Immature natural killer cell (primary cell): ENCODE results near the gene IVNS1ABP. TPM values are rescaled to one million over a fixed set of nuclear protein-coding genes. Genes with fewer than 3 reads are reported as not detected.
A peak's percentile ranks its signal among the peaks of the same experiment; 100 is the strongest.
"Not testable (repeated sequence)": the region's sequence is repeated elsewhere in the genome, so short reads cannot be mapped to it uniquely, and the experiment has no call there.

Source experiments
- DNase-seq, 3 donors: peaks; one replicate each; pipeline ENCODE4 v3.0.0; 2022; ENCODE audit warnings: mixed read lengths in 1 of 3
- H3K27ac Mint-ChIP-seq, 6 donors: one replicate each; pipeline ENCODE4 v1.8.0; 2020; ENCODE audit warnings: mixed read lengths in 6 of 6, mild to moderate bottlenecking in 5 of 6, inconsistent platforms in 4 of 6, moderate library complexity in 3 of 6
- H3K27me3 Mint-ChIP-seq, 3 donors: one replicate each; pipeline ENCODE4 v1.8.0; 2020 to 2021; ENCODE audit warnings: low read depth in 3 of 3, mild to moderate bottlenecking in 3 of 3, mixed read lengths in 3 of 3, moderate library complexity in 3 of 3, inconsistent platforms in 1 of 3
- H3K36me3 Mint-ChIP-seq, 3 donors: one replicate each; pipeline ENCODE4 v1.8.0; 2020; ENCODE audit warnings: mixed read lengths in 3 of 3, inconsistent platforms in 2 of 3, mild to moderate bottlenecking in 2 of 3
- H3K4me1 Mint-ChIP-seq, 2 donors: one replicate each; pipeline ENCODE4 v1.8.0; 2020; ENCODE audit warnings: inconsistent platforms in 2 of 2, mild to moderate bottlenecking in 2 of 2, mixed read lengths in 2 of 2, moderate library complexity in 1 of 2
- H3K4me3 Mint-ChIP-seq, 5 donors: one replicate each; pipeline ENCODE4 v1.8.0; 2020; ENCODE audit warnings: mild to moderate bottlenecking in 5 of 5, mixed read lengths in 5 of 5, inconsistent platforms in 3 of 5, moderate library complexity in 3 of 5
- H3K9me3 Mint-ChIP-seq, 6 donors: one replicate each; pipeline ENCODE4 v1.8.0; 2020; ENCODE audit warnings: mild to moderate bottlenecking in 6 of 6, mixed read lengths in 6 of 6, inconsistent platforms in 4 of 6, moderate library complexity in 3 of 6
- polyA plus RNA-seq, 3 donors: library from polyadenylated mRNA; unstranded; fragments of 300-500 nt; fragmentation: Illumina TruSeq; gene quantifications; one replicate each; pipeline ENCODE4 v1.2.3, GENCODE V29; 2021

IVNS1ABP gene
- polyA plus RNA-seq, 3 donors from 2014 or later = 68.6 to 146 (median 110) TPM

GRCh38 chr1:185345913-185346720, 29.1 kb upstream of the IVNS1ABP start:
- Mint-ChIP-seq H3K9me3 (no peaks in the 10 kb centered on the region), H3K27me3 (no peaks in the 10 kb centered on the region), H3K36me3 (peaks cover 0 to 3% (median 0%) of the 10 kb centered on the region in 3 donors), H3K4me3 (peak overlapping the region; percentile 8 to 64 (median 63)), H3K4me1 (peaks cover 31 to 70% of the 10 kb centered on the region in 2 donors), H3K27ac (peak overlapping the region; percentile 18 to 74 (median 62))
- DNase-seq = peak; percentile 7 to 19 (median 14)

DNA sequence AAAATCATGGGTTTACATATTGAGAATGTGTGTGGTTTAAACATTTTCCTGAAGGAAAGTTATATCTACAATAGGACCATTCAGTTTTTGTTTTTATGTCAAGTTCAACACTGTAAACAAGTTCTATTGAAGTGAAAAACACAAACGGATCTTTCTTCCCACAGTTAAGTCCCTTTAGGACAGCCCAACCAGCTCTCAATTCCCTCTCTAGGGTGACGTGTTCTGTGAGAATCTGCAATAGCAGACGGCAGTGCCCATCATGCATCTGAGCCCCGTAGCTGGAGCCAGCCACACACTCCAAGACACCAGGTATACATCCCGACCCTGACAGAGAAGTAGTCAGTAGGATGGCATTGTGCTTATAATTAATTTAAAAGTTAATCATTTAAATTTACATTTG, 26.3 kb upstream of the IVNS1ABP start:
- Mint-ChIP-seq H3K27ac (no peak overlapping the region), H3K4me1 (peaks cover 51 to 78% of the 10 kb centered on the region in 2 donors), H3K36me3 (no peaks in the 10 kb centered on the region), H3K4me3 (no peak overlapping the region), H3K9me3 (no peaks in the 10 kb centered on the region), H3K27me3 (no peaks in the 10 kb centered on the region)
- no peak for DNase-seq

DNA sequence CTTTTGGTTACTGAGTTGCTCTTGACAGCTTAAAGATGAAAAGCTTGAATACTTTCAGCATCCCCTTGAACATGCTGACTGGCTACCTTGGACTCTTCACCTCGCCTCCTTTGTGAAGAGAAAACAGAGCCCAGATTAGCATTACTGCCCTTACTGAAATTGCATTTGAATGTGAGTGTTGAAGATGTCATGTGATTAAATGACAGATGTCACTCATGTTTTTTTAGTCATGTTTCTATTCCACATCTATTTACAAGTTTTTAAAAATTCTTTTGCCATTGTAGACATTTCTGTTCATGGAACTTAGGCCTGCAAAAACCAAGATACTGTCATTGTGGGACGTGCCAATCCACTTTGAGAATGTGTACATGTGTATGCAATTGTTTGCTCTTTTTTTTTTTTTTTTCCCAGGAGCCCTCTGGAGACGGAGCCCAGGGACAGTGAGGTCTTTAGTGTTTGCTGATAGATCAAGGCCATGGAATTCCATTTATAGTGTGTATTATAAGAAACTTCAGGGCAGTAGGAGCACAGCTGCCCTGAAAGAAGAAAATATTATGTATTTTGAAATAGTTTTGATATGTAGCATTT, 25.7 kb upstream of the IVNS1ABP start:
- no peak for DNase-seq
- Mint-ChIP-seq H3K36me3 (no peaks in the 10 kb centered on the region), H3K9me3 (no peaks in the 10 kb centered on the region), H3K4me3 (no peak overlapping the region), H3K4me1 (peaks cover 49 to 78% of the 10 kb centered on the region in 2 donors), H3K27me3 (no peaks in the 10 kb centered on the region), H3K27ac (no peak overlapping the region)

DNA sequence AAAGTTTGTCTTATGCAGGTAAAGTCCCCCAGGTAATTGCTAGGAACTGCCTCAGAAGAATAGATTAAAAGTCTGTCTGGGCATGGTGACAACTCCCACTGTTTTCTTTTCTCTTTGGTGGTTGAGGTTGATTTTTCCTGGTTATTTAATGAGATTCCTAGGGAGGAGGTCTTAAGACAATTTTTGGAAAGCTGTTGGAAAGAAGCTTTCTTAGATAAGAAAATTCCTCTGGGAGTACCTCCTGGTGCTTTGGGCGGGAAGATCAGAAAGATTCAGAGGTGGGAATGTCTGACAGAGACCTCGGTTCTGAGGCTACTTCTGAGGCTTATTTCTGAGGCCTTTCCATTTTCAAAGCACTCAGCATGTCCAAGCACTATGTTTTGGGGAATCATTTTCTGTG, 25.0 kb upstream of the IVNS1ABP start:
- H3K4me1 Mint-ChIP-seq = peaks cover 51 to 78% of the 10 kb centered on the region in 2 donors
- DNase-seq = no peak
- no peaks in the 10 kb centered on the region for H3K9me3 Mint-ChIP-seq
- H3K4me3 Mint-ChIP-seq = no peak overlapping the region
- no peak overlapping the region for H3K27ac Mint-ChIP-seq
- H3K27me3 Mint-ChIP-seq = no peaks in the 10 kb centered on the region
- H3K36me3 Mint-ChIP-seq = no peaks in the 10 kb centered on the region

DNA sequence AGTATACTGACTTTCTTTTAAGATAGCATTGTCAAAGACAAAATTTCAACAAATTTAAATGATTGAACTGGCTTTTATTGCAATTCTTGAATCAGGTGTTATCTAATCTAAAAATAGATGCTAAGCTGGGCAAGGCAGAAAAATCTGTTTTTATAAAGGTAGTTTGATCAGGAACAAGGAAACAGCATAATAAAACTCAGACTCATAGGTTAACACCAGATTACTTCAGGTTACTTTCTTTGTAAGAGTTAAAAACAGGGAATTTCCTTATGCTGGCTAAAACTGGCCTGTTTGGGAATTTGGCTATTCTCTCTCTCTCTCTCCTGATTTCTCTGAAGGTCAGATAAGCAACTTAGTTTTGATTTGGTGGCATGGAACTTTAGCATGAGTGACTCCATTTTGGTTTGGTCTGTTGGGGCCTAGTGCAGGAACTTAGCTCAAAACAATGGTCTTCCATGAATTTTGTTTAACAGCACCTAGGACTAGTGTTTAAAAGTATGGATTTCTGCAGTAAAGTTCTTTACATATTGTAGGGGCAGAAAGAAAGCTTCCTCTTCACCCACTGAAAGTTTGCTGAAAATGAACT, 24.2 kb upstream of the IVNS1ABP start:
- DNase-seq = no peak
- no peaks in the 10 kb centered on the region for H3K27me3 Mint-ChIP-seq
- H3K4me1 Mint-ChIP-seq = peaks cover 44 to 78% of the 10 kb centered on the region in 2 donors
- H3K4me3 Mint-ChIP-seq = peak overlapping the region in 1 of 5 donors; percentile 30
- H3K27ac Mint-ChIP-seq = peak overlapping the region in 1 of 6 donors; percentile 31
- H3K9me3 Mint-ChIP-seq = no peaks in the 10 kb centered on the region
- H3K36me3 Mint-ChIP-seq = no peaks in the 10 kb centered on the region

DNA sequence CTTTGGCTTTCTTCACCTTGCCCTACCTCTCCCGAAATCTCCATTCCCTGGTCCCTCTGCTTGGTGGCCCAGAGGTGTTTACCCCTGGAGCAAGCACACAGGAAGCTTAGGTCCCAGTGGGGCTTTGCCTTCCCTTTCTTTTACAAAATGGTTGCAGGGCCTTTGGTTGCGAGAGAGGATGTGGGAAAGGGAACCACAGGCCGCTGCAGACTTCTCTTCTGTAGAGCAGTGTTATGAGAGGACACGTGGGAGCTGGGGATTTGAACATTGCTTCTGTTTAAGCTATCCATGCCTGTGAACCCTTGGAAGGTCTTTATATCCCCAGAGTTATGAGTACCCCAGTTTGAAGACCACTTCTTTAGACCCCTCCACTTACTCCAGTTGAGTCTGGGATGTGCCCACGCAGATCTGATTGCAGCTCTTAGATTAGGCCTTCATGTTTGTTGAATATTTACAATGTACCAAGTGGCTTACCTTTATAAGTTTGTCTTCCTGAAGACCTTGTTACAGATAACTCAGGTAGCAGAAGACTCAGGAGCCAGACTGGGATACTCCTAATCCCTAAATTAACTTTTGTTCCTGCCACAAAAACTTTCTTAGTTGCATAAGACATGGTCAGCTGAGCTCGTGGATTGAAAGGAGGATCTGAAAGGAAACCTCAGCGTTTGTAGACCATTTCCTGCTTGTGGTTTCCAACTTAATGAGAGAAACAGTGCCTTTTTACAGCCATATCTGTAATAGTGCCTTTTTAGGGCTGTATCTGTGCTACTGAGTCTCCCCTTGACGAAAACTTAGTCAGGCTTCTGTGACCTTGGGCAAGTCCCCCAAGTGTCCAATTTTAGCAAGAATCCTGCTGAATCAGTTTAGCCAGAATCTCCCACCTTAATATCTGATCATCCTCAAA, 21.9 kb upstream of the IVNS1ABP start:
- Mint-ChIP-seq H3K27ac (peak overlapping the region; percentile 66 to 94 (median 82)), H3K36me3 (no peaks in the 10 kb centered on the region), H3K4me1 (peaks cover 37 to 65% of the 10 kb centered on the region in 2 donors), H3K27me3 (no peaks in the 10 kb centered on the region), H3K9me3 (no peaks in the 10 kb centered on the region), H3K4me3 (peak overlapping the region; percentile 47 to 84 (median 73))
- peak; percentile 64 to 69 (median 65) for DNase-seq

- Mint-ChIP-seq H3K36me3 (peaks cover 0 to 3% (median 0%) of the 10 kb centered on the region in 3 donors), H3K4me3 (no peak overlapping the region), H3K9me3 (no peaks in the 10 kb centered on the region), H3K4me1 (peaks cover 37 to 65% of the 10 kb centered on the region in 2 donors), H3K27me3 (no peaks in the 10 kb centered on the region), H3K27ac (peak overlapping the region in 3 of 6 donors; percentile 1 to 73 (median 57))
- no peak for DNase-seq
Observed at GRCh38 chr1:185337246-185337645, 20.2 kb upstream of the IVNS1ABP start.

GRCh38 chr1:185334182-185334581, 17.1 kb upstream of the IVNS1ABP start:
- H3K27ac Mint-ChIP-seq = no peak overlapping the region
- no peak for DNase-seq
- H3K9me3 Mint-ChIP-seq = no peaks in the 10 kb centered on the region
- no peak overlapping the region for H3K4me3 Mint-ChIP-seq
- H3K36me3 Mint-ChIP-seq = peaks cover 0 to 6% (median 0%) of the 10 kb centered on the region in 3 donors
- peaks cover 18 to 38% of the 10 kb centered on the region in 2 donors for H3K4me1 Mint-ChIP-seq
- H3K27me3 Mint-ChIP-seq = no peaks in the 10 kb centered on the region

- H3K27me3 Mint-ChIP-seq = no peaks in the 10 kb centered on the region
- no peak overlapping the region for H3K27ac Mint-ChIP-seq
Observed at GRCh38 chr1:185328255-185328654, 11.2 kb upstream of the IVNS1ABP start.

DNA sequence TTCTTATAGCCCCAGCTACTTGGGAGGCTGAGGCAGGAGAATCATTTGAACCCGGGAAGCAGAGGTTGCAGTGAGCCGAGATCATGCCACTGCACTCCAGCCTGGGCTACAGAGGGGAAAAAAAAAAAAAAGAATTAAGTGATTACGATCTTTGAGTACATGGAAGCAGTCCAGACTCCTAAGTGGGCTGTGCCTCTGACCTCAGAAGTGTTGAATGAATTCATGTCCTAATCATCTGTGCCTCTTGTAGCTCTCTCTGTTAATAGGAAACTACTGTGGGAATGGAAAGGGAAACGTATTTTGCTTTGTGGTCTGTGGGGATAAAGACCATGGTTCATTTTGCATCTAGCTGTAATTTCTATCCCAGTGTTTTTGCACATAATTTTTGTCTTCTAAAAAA, 8.4 kb upstream of the IVNS1ABP start:
- Mint-ChIP-seq H3K4me3 (no peak overlapping the region), H3K27me3 (no peaks in the 10 kb centered on the region), H3K36me3 (peaks cover 0 to 18% (median 0%) of the 10 kb centered on the region in 3 donors), H3K4me1 (peaks cover 1 to 19% of the 10 kb centered on the region in 2 donors), H3K9me3 (no peaks in the 10 kb centered on the region), H3K27ac (no peak overlapping the region)
- no peak for DNase-seq

More at GRCh38 chr1:185328255-185328654, 11.2 kb upstream of the IVNS1ABP start:
- Mint-ChIP-seq H3K4me1 (peaks cover 1 to 19% of the 10 kb centered on the region in 2 donors), H3K36me3 (peaks cover 0 to 16% (median 0%) of the 10 kb centered on the region in 3 donors), H3K4me3 (no peak overlapping the region), H3K9me3 (no peaks in the 10 kb centered on the region)
- DNase-seq = no peak

- H3K4me3 Mint-ChIP-seq = no peak overlapping the region
- no peaks in the 10 kb centered on the region for H3K9me3 Mint-ChIP-seq
- H3K27me3 Mint-ChIP-seq = no peaks in the 10 kb centered on the region
- DNase-seq = no peak
- H3K4me1 Mint-ChIP-seq = peaks cover 3 to 26% of the 10 kb centered on the region in 2 donors
- no peak overlapping the region for H3K27ac Mint-ChIP-seq
- H3K36me3 Mint-ChIP-seq = peaks cover 0 to 18% (median 0%) of the 10 kb centered on the region in 3 donors
Observed at GRCh38 chr1:185324118-185324517, 7.1 kb upstream of the IVNS1ABP start.

- peaks cover 4 to 5% (median 5%) of the 10 kb centered on the region in 3 donors for H3K27me3 Mint-ChIP-seq
- no peak overlapping the region for H3K4me3 Mint-ChIP-seq
- DNase-seq = no peak
- H3K36me3 Mint-ChIP-seq = peaks cover 0 to 12% (median 0%) of the 10 kb centered on the region in 3 donors
- no peaks in the 10 kb centered on the region for H3K9me3 Mint-ChIP-seq
- peaks cover 16 to 26% of the 10 kb centered on the region in 2 donors for H3K4me1 Mint-ChIP-seq
- no peak overlapping the region for H3K27ac Mint-ChIP-seq
Observed at GRCh38 chr1:185322636-185323035, 5.6 kb upstream of the IVNS1ABP start.

- H3K27me3 Mint-ChIP-seq = peaks cover 11 to 14% (median 14%) of the 10 kb centered on the region in 3 donors
- H3K4me1 Mint-ChIP-seq = peaks cover 19 to 27% of the 10 kb centered on the region in 2 donors
- not testable (repeated sequence) for H3K4me3 Mint-ChIP-seq, H3K27ac Mint-ChIP-seq, DNase-seq, H3K9me3 Mint-ChIP-seq, H3K36me3 Mint-ChIP-seq
Observed at GRCh38 chr1:185321653-185322221, 4.7 kb upstream of the IVNS1ABP start.
